HG03354 (cell line): ENCODE results near the gene DICER1.
"Not testable (repeated sequence)": the region's sequence is repeated elsewhere in the genome, so short reads cannot be mapped to it uniquely, and the experiment has no call there.

ENCODE experiments used
- ATAC-seq: cut with Tn5 transposase; IDR thresholded peaks from one replicate; pipeline ENCODE4 v1.9.1; 2021; ENCODE audit warnings: mild to moderate bottlenecking; ENCODE audit not compliant: unreplicated experiment, poor library complexity, severe bottlenecking

DICER1 gene, protein sequence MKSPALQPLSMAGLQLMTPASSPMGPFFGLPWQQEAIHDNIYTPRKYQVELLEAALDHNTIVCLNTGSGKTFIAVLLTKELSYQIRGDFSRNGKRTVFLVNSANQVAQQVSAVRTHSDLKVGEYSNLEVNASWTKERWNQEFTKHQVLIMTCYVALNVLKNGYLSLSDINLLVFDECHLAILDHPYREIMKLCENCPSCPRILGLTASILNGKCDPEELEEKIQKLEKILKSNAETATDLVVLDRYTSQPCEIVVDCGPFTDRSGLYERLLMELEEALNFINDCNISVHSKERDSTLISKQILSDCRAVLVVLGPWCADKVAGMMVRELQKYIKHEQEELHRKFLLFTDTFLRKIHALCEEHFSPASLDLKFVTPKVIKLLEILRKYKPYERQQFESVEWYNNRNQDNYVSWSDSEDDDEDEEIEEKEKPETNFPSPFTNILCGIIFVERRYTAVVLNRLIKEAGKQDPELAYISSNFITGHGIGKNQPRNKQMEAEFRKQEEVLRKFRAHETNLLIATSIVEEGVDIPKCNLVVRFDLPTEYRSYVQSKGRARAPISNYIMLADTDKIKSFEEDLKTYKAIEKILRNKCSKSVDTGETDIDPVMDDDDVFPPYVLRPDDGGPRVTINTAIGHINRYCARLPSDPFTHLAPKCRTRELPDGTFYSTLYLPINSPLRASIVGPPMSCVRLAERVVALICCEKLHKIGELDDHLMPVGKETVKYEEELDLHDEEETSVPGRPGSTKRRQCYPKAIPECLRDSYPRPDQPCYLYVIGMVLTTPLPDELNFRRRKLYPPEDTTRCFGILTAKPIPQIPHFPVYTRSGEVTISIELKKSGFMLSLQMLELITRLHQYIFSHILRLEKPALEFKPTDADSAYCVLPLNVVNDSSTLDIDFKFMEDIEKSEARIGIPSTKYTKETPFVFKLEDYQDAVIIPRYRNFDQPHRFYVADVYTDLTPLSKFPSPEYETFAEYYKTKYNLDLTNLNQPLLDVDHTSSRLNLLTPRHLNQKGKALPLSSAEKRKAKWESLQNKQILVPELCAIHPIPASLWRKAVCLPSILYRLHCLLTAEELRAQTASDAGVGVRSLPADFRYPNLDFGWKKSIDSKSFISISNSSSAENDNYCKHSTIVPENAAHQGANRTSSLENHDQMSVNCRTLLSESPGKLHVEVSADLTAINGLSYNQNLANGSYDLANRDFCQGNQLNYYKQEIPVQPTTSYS (N-terminal part only)

DNA sequence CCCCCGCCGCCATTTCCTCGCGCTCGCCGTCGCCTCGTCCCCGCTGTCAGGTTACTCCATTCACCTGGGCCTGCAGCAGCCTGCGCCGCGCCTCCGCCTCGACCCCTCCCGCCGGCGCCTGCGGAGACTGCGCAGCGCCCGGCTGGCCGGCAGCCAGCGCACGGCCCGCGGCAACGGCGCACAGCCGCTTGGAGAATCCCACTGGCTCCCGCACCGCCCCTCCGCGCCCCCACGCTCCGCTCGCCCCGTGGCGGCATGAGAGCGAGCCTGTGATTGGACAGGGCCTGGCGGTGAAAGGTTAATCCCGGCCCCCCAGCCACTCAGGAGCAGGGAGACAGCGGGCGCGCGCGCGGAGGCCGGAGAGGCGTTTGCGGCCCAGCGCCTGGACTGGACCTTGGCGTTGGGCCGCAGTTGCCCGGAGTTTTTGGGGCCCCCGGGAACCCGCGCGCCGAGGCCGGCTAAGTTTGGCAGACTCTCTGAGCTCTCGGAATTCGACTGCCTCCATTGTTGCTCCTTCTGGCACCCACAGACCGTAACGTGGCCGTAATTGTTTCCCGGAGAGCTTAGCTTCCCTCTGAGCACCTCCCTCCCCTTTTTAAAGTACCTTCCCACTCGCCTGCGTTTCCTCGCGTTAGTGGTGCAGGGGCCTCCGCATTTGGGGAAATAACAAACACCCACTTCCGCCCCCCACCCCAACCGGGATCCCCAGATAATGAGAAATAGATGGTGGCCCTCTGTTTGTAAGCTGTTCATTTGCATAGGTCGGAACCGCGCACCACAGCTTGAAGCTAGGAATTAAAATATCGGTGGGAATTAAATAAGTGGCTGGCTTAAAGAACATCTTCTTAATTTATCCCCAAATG is at the start of gene DICER1:
Gene DICER1 (minus strand): TSS at position 203 of the 863 bp plus-strand sequence. CDS start 24,071 bp downstream, outside the sequence.
- peak; percentile 79 for ATAC-seq

DNA sequence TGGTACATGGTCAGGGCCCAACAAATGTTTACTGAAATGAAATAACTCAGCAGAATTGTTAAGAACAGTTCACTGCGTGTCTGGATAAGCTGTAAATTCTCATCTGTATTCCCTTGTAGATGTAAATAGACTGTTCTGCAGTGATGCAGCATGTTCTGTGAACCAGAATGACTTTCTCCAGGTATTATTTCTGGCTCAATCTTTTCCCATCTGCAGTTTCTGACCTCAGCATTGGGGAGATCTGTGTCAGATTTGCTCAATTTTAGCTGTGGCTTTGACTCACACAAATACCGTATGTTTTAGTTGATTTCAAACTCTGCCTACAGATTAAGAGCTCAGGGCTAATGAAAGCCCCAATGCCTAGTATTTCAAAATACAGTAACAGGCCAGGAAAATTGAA is 49.2 kb upstream of the DICER1 start:
- no peak for ATAC-seq

DNA sequence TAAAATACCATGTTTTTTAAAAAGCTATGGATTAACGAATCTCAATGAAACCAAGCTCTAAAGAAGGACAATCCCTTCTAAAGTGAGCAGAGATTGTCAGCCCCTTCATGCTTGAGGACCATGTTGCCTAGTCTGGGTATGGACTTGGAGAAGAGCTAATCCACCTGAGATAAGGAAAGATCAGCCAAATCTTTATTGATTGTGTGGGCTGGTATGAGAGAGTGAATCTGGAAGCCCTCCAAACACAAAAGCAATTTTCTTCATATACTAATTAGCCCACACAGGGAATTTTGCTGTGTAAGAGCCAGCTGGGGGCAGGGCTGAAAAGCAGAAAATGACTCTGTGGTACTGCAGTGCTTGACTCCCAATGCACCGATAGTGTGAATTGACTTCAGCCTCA is 47.4 kb upstream of the DICER1 start:
- ATAC-seq, result no peak

DNA sequence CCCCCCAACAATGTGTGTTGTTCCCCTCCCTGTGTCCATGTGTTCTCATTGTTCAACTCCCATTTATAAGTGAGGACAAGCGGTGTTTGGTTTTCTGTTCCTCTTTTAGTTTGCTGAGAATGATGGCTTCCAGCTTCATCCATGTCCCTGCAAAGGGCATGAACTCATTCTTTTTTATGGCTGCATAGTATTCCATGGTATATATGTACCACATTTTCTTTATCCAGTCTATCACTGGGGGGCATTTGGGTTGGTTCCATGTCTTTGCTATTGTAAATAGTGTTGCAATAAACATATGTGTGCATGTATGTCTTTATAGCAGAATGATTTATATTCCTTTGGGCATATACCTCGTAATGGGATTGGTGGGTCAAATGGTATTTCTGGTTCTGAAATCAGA is 44.4 kb upstream of the DICER1 start:
- not testable (repeated sequence) for ATAC-seq

DNA sequence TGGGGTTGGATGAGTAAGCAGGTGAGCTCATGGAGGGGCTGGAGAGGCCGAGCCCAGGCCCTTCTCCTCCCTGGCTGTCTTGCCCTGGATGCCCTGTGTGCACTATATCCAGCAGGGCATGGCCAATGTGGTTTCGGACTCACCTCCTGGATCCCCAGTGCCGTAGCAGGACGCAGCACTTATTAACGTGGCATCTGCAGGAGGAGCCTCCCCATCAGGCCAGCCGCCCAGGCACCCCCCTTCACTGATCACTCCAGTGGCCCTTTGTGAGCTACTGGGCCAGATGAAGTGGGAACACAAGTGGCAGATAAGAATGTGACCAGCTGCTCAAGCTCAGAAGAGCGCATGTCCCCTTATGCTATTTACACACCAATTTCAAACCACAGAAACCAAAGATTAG is 43.1 kb upstream of the DICER1 start:
- ATAC-seq, result no peak

DNA sequence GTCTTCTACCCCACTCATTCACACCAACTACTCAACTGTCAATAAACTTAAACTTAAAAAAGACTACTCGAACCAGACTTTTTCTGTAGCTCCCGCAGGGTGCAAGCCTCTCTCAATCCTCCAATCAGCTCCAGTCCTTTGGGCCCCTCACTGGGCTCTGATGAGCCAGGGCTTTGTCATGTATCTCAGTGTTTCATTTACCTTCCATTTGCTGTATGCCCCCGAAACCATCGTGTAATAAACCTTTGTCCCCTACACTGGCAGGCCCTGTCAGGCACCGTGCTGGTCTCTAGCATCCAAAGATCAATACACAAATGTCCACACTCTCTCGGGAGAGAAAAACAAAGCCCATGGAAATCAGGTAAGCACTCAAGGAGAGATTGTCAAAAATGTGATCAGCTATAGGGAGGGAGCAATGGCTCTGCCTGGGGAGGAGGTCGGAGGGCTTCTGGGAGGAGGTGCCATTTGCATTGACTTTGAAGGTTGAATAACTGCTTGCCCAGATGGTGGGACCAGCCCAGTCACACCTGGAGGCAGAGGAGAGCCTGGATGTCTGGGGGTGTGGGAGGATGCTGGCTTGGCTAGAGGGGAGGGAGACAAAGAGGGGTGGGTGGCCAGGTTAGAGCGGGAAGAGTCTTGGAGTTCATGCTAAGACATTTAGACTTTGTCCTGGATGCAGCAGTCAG is 42.1 kb upstream of the DICER1 start:
- no peak for ATAC-seq

DNA sequence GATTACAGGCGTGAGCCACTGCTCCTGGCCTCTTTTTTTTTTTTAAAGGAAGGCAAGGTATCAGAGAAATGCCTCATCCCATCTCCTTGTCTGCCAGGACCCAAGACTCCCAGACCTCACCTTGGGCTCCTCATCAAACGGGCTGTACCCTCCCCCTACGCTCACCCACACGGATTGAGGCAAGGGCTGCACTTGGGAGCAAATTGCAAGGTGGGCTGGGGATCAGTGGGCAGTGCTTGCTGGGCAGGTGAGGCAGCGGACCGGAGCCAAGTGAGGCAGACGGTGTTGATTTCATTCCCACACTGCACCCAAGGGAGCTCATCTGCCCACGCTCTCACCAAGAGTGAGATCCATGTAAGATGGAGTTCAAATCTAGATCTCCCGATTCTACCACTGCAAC is 41.0 kb upstream of the DICER1 start:
- ATAC-seq, result no peak

DNA sequence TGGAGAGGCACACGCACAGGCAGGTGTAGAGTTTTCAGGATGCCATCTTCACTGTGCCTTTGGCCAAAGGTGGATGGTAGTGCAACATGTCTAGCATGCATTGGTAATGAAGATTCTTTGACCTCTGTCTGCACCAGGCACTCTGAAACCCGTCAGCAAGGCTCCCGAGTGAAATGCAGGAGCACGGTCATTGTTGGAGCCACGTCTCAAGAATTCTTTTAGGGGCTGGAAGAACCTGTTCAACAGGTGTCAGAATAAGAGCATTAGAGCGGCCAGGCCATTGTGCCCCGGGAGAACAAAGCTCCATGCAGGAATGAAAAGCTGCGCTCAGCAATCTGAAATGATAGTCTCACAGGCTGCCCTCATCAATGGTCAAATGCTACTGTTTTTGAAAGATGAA is 40.2 kb upstream of the DICER1 start:
- ATAC-seq, result no peak

DNA sequence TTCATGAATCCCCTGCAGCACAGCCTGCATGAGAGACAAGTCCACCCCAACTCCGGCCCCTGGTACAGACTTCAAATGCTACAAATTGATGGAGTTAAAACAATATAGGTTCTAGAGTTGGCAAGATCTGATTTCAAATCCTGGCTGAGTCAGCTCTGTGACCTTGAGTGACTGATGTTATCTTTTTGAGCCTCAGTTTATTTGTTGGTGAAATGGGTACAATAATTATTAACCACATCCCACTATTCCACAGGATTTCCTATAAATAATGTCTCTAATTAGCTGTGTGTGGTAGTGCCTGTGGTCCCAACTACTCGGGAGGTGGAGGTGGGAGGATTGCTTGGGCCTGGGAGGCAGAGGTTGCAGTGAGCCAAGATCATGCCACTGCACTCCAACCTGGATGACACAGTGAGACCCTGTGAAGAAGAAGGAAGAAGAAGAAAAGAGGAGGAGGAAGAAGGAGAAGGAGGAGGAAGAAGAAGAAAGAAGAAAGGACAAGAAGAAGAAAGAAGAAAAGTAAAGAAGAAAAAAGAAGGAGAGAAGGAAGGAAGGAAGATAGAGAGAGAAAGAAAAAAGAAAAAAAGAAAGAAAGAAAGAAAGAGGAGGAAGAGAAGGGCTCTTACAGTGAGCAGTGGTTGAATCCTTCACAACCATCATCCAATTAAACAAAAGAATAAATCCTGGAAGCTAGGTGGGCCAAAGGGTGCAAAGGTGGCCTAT is 39.7 kb upstream of the DICER1 start:
- ATAC-seq, result no peak

DNA sequence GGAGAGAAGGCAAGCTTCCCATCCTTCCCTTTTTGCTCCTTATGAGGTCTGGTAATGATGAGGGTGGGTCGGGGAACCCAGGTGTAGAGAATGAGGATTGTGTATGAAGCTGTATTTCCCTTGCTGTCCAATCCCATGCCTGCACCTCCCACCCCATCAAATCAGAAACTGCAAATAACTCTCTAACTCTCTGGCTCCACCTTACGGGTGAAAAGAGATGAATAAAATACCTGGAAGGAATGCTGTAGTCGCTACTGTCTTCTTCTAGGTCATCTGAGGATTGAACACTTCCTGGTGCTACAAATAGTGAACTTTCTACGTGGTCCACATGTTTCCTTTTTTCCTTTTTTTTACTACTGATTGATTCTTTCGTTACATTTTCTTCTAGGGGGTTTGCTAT is 38.9 kb upstream of the DICER1 start:
- peak; percentile 53 for ATAC-seq

DNA sequence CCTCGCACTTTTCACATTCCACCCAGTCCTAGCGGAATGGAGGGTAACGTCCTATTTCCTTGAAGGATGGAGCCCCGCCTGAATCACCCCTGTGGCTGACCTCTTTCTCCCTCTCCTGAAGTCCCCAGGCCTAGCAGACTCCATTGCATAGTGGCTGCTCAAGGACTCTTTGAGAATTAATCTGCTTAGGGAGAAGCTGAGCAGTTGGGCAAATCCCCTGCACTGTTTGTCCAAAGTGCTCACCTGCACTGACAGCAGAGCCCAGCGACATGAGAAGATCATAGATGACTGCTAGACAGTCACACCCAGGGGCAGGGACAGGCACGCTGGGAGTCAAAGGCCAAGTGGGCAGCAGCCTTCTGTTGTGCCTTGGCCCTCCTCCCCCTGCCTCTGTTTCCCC is 37.7 kb upstream of the DICER1 start:
- ATAC-seq, result no peak

DNA sequence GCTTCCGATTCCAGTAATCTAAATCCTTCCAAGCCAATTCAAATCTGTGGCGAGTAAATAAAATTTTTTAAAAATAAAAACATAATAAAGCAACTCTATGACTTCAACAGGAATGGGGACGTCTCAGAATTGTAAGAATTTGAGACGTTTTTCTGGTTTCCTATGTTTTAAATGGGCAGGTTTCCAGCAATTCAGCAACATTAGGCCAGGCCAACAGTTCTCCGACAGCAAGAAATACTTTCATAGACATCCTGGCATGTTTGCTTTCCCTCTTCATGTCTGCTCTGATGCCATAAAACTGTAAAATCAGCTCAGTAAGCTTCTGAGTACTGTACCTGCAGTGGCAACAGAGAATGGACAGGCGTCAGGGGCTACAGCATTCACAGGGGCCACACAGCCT is 35.8 kb upstream of the DICER1 start:
- ATAC-seq, result no peak

DNA sequence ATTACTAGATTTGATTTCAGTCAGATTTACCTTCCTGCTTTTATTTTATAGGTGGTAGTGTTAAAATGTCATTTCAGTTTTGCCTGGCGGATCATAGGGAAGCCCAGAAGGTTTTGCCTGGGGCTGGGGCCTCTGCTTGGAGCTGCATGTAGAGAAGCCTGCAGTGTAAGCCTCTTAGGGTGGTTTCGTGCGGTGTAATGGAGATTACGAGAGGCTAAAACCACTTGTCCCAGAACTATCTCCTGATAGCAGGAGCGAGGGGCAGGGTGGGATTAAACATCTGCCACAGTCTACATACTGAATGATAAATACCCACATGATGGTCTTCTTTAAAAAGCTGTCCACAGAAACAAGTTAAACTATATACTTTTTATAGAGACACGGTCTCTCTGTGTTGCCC is 35.0 kb upstream of the DICER1 start:
- ATAC-seq, result no peak

DNA sequence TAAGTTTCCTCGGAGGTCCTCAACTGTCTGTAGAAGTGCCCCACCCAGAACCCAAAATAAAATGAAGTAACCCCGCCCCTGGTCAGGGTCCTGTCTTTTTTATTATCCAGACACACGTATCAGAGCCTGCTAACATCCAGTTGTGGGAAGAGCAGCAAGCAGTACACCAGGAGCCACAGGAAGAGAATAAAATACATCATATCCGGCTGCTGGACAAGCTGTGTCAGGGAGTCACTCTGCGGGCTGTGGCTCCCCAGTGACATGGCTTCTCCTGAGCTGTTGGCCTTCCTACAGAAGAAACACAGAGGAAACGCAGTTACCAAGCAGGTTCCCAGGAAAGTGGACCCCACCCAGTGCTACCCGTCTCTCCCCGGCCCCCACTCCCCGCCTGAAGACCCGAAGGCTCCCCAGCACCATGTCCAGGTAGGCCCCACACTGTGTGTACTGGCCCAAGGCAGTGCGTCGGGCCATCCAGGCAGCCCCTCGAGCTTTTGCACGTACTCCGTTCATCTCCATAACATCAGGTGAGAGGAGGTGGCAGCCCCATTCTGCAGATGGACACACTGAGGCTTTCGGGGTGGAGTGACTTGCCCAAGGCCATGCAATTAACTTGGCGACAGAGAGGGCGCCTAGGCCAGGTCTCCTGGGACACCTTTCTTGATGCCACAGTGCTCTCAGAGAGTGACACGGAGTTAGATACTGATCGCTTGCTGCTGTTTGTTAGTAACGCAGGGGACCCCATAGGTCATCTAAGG is 34.3 kb upstream of the DICER1 start:
- no peak for ATAC-seq

DNA sequence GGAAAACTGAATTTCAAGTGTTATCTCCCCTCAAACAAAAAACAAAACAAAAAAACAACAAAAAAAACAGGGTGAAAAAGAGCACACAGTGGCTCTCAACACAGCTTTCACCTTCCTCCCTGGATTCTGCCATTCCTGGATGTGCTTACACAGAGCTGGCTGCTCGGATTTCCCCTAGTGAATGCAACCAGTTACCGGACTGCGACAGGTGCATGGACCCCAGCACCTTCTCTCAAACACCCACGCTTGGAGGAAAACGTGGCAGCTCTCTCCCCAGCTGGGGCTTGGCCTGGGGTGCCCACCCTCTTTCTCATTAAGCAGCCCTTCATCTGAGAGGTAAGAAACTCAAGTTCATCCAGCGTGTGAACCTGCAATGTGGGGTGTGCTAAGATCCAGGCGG is 33.5 kb upstream of the DICER1 start:
- no peak for ATAC-seq

DNA sequence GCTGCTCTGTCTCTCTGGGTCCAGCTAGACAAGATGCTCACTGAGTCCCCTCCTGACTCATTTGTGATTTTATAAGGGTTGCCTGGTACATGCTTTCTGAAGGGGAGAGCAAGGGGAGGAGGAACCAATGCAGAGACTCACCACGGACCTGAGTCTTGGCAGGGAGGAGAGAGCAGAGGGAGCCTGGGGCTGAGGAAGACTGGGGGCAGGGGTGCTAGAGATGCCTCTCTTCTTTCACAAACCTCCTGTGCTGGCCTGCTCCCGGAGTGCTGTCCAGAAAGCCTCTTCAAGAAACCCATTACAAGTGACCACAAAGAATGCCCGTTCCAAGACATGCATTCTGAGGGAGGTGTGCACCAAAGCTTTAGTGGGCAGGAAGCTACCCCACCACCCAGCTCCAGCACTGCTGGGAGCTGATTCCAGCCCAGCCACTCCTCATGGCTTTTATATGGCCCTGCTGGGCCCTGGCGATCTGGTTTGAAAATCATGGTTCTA is 33.1 kb upstream of the DICER1 start:
- no peak for ATAC-seq

DNA sequence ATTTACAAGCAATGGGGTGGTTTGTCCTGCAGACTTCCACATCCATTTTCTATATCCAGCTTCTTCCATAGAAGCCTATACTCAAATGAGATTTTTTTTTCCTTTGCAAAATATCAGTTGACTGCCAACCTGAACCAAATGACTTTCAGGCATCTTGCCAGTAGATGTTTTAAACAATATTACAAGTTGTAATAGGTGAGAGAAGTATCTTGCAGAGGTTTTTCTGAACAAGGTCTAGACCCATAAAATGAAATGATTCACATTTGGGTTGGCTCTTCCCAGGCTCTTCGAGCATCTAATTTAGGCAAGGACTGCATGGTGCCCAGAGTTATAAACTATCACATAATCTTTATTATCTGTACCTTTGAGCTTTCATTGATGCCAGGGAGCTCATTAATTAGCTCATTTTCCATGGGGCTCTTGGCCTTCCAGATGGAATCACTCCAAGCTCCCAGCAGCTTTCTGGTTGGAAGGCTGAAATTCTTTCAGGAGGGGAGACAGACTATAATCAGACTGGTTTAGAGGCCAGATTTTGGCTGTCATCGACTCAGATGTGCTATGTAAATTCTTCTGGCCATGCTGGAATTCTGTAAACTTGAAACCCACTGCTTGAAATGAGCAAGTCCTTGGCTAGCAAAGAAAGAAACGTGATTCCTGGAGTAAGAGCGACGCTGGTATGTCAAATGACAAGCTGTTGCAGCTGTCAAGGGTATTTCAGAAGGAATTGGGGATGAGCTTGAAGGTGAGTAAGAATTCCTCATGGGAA is 32.2 kb upstream of the DICER1 start:
- no peak for ATAC-seq
